WTC11 (cell line): Measurements from ENCODE around the gene TBC1D14.

Experiments used
- E2F4 ChIP-seq: sonication (generic); formaldehyde crosslinking; IDR thresholded peaks from 2 replicates; pipeline ENCODE4 v1.8.1; 2022; ENCODE audit warnings: low read depth, mild to moderate bottlenecking, moderate library complexity, missing genetic modification reagents, borderline replicate concordance
- ESRRA ChIP-seq: sonication (generic); formaldehyde crosslinking; IDR thresholded peaks from 2 replicates; pipeline ENCODE4 v1.8.1; 2022; ENCODE audit warnings: mild to moderate bottlenecking, missing genetic modification reagents, borderline replicate concordance
- NR2C2 ChIP-seq: sonication (generic); formaldehyde crosslinking; IDR thresholded peaks from 2 replicates; pipeline ENCODE4 v1.8.0; 2022; ENCODE audit warnings: mild to moderate bottlenecking, missing genetic modification reagents
- NR3C1 ChIP-seq: sonication (generic); formaldehyde crosslinking; conservative IDR thresholded peaks from 2 replicates; pipeline ENCODE4 v1.8.1; 2023; ENCODE audit warnings: low read depth, mild to moderate bottlenecking, missing genetic modification reagents
- SP1 ChIP-seq: sonication (generic); formaldehyde crosslinking; conservative IDR thresholded peaks from 2 replicates; pipeline ENCODE4 v1.8.1; 2022; ENCODE audit warnings: missing genetic modification reagents
- TEAD1 ChIP-seq: sonication (generic); formaldehyde crosslinking; IDR thresholded peaks from 2 replicates; pipeline ENCODE4 v1.8.0; 2022; ENCODE audit warnings: mild to moderate bottlenecking, missing genetic modification reagents
- TP53 ChIP-seq: sonication (generic); formaldehyde crosslinking; IDR thresholded peaks from 2 replicates; pipeline ENCODE4 v1.8.1; 2023; ENCODE audit warnings: mild to moderate bottlenecking, missing genetic modification reagents
- TF ChIP-seq, protein P1 (sequence below): fragments of 200-600 bp; IDR thresholded peaks from 2 replicates; pipeline ENCODE4 v1.8.0; 2022; ENCODE audit warnings: antibody characterized with exemption
- TF ChIP-seq, protein P2 (sequence below): sonication (generic); formaldehyde crosslinking; conservative IDR thresholded peaks from 2 replicates; pipeline ENCODE4 v1.8.1; 2022; ENCODE audit warnings: mild to moderate bottlenecking, missing genetic modification reagents

- no peak for TF ChIP-seq NR2C2 (CRISPR knock-in tag)
- no peak for TF ChIP-seq TP53 (CRISPR knock-in tag)
- TF ChIP-seq, protein P1, sequence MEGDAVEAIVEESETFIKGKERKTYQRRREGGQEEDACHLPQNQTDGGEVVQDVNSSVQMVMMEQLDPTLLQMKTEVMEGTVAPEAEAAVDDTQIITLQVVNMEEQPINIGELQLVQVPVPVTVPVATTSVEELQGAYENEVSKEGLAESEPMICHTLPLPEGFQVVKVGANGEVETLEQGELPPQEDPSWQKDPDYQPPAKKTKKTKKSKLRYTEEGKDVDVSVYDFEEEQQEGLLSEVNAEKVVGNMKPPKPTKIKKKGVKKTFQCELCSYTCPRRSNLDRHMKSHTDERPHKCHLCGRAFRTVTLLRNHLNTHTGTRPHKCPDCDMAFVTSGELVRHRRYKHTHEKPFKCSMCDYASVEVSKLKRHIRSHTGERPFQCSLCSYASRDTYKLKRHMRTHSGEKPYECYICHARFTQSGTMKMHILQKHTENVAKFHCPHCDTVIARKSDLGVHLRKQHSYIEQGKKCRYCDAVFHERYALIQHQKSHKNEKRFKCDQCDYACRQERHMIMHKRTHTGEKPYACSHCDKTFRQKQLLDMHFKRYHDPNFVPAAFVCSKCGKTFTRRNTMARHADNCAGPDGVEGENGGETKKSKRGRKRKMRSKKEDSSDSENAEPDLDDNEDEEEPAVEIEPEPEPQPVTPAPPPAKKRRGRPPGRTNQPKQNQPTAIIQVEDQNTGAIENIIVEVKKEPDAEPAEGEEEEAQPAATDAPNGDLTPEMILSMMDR: no peak
- TF ChIP-seq ESRRA: no peak
- no peak for TF ChIP-seq NR3C1
- no peak for TF ChIP-seq E2F4 (CRISPR knock-in tag)
- TF ChIP-seq TEAD1 (CRISPR knock-in tag): no peak
- TF ChIP-seq, protein P2, sequence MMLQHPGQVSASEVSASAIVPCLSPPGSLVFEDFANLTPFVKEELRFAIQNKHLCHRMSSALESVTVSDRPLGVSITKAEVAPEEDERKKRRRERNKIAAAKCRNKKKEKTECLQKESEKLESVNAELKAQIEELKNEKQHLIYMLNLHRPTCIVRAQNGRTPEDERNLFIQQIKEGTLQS (CRISPR knock-in tag): no peak
- TF ChIP-seq SP1: no peak
Observed at GRCh38 chr4:6961496-6962210, 52.0 kb downstream of the TBC1D14 start.
